Measurements from ENCODE around the gene EWSR1.
A peak's percentile ranks its signal among the peaks of the same experiment; 100 is the strongest.
"Not testable (repeated sequence)": the region's sequence is repeated elsewhere in the genome, so short reads cannot be mapped to it uniquely, and the experiment has no call there.

Gene EWSR1

GRCh38 chr22:29247891-29248290, 20.2 kb upstream of the EWSR1 start:
- DNase-seq (ENCODE audit: low read depth) = not testable (repeated sequence)

DNA sequence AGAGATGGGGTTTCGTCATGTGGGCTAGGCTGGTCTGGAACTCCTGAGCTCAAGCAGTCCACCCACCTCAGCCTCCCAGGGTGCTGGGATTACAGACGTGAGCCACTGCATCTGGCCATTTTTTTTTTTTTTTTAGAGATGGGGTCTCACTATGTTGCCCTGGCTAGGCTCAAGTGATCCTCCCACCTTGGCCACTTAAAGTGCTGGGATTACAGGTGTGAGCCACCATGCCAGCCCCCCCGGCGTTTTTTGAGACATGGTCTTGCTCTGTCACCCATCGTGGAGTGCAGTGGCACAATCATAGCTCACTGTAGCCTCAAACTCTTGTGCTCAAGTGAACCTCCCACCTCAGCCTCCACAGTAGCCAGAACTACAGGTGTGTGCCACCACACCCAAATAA, 16.8 kb upstream of the EWSR1 start:
- no peak for DNase-seq (ENCODE audit: low read depth)

DNA sequence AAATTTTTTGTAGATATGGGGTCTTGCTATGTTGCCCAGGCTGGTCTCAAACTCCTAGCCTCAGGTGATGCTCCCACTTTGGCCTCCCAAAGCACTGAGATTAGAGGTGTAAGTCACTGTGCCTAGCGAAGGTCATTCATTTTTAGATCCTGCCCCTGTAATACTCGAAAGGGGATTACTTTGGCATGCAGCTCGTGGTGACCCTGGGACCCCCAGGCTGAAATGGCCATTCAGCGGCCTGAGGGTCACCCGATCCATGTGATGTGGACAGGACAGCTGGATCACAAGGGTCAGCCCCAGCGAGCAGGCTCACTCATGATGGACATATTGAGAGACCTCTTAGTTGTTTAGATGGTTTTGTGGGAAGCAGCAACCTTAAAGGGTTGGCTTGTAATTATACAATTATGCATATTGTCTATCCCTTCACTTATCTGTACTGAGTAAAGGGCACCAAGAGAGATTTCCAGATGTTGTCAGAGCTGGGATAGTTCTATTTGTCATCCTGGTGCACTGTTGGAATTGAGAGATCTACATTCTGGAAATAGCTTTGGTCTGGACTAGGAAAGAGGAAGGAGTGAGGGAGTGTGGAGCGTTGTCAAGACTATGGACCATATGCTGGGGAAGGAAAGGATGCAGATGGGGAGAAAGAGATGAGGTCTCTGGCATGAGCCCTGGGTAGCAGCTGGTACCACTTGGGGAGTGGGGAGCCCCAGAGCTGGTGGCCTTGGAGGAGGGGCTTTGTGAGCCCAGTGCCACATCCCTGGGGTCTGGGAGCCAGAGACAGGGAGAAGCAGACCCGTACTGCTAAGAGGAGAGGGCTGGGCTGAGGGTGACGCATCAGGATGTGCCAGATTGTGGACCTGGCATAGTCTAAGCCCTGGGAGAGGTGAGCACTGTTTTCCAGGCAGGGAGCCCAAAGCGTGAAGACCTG, 15.8 kb upstream of the EWSR1 start:
- no peak for DNase-seq (ENCODE audit: low read depth)

- DNase-seq (ENCODE audit: low read depth) = no peak
These were observed 14.3 kb upstream of the EWSR1 start for GRCh38 chr22:29253561-29254285.

GRCh38 chr22:29254286-29254660, 13.8 kb upstream of the EWSR1 start:
- no peak for DNase-seq (ENCODE audit: low read depth)

GRCh38 chr22:29255064-29255621, 12.9 kb upstream of the EWSR1 start:
- DNase-seq (ENCODE audit: low read depth) = no peak

GRCh38 chr22:29256606-29257325, 11.3 kb upstream of the EWSR1 start:
- DNase-seq (ENCODE audit: low read depth) = no peak

- DNase-seq (ENCODE audit: low read depth) = no peak
These were observed 10.3 kb upstream of the EWSR1 start for GRCh38 chr22:29257751-29258181.

- no peak for DNase-seq (ENCODE audit: low read depth)
These were observed 9.4 kb upstream of the EWSR1 start for GRCh38 chr22:29258407-29259252.

- DNase-seq (ENCODE audit: low read depth) = no peak
These were observed 8.7 kb upstream of the EWSR1 start for GRCh38 chr22:29259253-29259899.

- no peak for DNase-seq (ENCODE audit: low read depth)
These were observed 8.0 kb upstream of the EWSR1 start for GRCh38 chr22:29260031-29260560.

- no peak for DNase-seq (ENCODE audit: low read depth)
These were observed 7.3 kb upstream of the EWSR1 start for GRCh38 chr22:29260601-29261315.

DNA sequence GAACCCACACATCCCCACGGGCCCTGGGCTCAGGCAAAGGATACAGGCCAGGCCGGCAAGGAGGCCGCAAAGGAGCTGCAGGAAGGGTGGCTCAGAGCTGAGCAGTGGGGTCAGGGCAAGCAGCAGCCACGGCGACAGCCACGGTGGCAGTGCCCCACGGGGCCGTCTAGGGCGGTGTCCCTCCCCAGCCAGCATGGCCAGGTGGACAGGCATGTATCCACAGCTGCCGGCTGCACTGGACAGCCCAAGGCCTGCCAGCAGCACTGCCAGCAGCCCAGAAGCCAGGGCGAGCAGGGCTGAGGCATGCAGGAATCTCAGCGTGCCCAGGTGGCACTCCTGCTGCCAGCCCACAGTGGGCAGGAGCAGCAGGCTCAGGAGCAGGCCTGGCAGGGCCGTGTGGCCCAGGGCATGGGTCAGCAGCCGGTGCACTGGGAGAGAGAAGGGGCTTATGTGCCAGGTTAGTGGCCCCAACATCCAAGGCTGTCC, 4.2 kb upstream of the EWSR1 start:
- DNase-seq (ENCODE audit: low read depth) = no peak

DNA sequence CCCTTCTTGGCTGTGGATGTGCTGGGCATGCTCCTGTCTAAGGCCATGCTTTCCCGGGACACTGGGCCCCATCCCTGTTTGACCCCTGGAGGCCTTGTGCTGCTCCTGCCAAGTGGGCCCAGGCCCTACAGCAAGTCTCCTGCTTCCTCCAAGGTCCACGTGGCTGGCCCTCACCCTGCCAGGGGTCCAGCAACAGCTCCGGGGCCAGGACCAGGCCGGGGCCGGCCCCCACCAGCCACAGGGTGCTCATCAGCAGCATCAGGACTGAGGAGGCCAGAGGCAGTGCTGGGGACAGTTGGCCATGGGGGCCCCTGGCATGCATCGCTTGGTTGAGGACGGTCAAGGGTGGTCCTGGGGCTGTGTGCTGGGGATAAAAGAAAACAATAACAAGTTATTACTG, 2.8 kb upstream of the EWSR1 start:
- DNase-seq (ENCODE audit: low read depth) = no peak

- DNase-seq (ENCODE audit: low read depth) = no peak
These were observed 2.1 kb upstream of the EWSR1 start for GRCh38 chr22:29265929-29266328.

DNA sequence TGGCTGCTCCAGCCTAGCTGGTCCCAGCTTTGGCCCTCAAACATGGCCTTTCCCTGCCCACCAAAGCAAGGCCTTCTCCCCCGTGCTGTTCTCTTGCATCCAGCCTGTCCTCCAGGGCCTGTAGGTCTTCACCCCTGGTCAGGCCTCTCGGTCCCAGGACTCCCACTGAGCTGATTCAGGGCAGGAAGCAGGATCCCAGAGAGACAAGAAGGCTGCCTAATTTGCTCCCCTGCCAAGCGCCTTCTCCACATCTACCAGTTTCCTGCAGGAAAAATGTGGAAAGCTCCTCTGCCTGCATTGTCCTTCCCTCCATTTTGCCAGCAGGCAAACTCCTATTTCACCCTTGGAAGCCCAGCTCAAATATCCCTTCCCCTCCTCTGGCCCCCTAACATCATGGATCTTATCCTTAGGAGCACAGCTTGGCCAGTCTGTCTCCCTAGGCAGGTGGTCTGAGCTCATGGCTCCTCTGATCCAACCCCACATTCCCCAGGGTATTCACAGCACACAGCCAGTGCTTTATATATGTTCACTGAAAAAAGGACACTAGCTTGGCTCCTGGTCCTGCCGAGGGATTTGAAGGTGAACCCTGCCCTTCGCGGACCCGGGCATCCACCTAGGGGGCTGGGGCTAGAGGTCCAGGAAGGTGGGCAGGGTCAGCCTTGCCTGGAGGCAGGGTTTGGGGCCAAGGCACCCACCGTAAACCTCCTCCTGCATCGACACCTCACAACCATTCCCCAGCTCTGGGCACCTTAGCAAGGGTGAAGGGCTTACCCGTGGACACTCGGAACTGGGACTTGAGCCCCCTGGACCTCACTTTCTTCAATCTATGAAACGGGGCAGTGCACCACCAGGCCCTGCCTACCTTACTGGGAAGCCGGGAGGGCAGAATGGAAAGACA, 1.3 kb upstream of the EWSR1 start:
- DNase-seq (ENCODE audit: low read depth) = no peak

DNA sequence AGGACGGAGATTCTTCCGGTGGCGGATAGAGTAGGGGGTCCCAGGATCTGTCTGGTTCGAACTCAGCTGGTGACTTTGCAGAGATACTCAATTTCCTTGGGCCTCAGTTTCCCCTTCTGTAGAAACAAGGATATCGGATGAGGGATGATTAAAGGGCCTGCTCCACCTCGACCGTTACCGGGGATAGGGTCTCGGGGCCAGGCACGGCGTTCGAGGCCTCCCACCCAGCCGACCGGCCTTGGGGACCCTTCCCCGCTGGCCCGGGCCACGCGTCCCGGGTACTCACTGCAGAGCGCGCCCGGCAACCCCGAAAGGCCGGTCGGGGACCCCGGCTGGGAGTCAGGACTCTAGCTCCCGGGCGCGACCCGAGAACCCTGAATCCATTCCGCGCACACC, 608 bp upstream of the EWSR1 start:
- no peak for DNase-seq (ENCODE audit: low read depth)

DNA sequence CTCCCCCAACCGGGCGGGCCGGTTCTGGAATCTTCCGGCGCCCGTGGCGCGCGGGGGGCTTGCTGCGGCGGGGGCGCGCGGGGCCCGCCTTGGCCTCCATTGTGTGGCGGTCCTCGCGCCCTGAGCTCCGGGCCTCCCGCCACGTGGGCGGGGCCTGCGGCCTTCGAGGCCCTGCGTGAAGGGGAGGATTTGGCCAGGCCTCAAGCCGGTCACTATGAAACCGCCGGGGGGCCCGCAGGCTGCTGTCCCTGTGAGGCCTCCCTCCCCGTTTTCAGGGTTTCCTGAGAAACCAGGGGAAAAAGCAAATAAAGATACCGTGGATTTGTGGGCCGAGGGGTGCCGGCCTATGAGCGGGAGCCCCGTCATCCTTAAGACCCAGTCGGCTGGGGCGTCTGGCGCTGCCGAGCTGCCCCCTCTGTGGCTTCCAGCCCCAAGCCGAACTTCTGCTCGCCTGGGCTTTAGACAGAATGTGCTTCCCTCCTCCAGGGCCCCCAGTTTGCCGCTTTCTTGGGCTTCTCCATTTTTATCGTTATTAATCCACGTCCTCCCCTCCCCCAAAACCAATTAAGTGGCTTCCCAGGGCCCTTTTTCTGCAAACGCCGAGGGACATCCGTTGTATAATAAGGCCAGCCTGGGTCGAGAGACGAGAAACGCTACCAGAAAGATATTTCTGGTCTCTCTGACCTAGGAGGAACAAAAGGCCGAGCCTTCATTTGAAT, 602 bp downstream of the EWSR1 start:
- DNase-seq (ENCODE audit: low read depth) = peak; percentile 30

Measured in activated T-cell treated with anti-CD3 and anti-CD28 coated beads for 48 hours (primary cell).